Activated T-helper 17 cell treated with anti-CD3 and anti-CD28 coated beads, Interleukin-2, amount 50 U/mL, for 72 hours (primary cell): ENCODE measurements around the gene FBXO36. TPM values are rescaled to one million over a fixed set of nuclear protein-coding genes. Genes with fewer than 3 reads are reported as not detected.

Source experiments
- ATAC-seq: fragments of 150-1000 bp; cut with Tn5 transposase; replicated peaks from 2 replicates; pipeline ENCODE4 v1.10.0; 2021; ENCODE audit warnings: mild to moderate bottlenecking, moderate library complexity
- H3K27ac Mint-ChIP-seq: one replicate; pipeline ENCODE4 v1.8.0; 2022; ENCODE audit warnings: mixed read lengths
- H3K27me3 Mint-ChIP-seq: one replicate; pipeline ENCODE4 v1.8.0; 2022; ENCODE audit warnings: mixed read lengths
- H3K36me3 Mint-ChIP-seq: one replicate; pipeline ENCODE4 v1.8.0; 2022; ENCODE audit warnings: low read depth, mild to moderate bottlenecking, mixed read lengths
- H3K4me1 Mint-ChIP-seq: one replicate; pipeline ENCODE4 v1.8.0; 2022; ENCODE audit warnings: mixed read lengths
- H3K4me3 Mint-ChIP-seq: one replicate; pipeline ENCODE4 v1.8.0; 2022; ENCODE audit warnings: mild to moderate bottlenecking, mixed read lengths
- H3K9me3 Mint-ChIP-seq: one replicate; pipeline ENCODE4 v1.8.0; 2022; ENCODE audit warnings: mixed read lengths
- total RNA-seq, 2 donors: library from RNA; stranded (reverse); gene quantifications; one replicate each; pipeline ENCODE4 v1.2.3, GENCODE V29; 2022

FBXO36 gene, protein sequence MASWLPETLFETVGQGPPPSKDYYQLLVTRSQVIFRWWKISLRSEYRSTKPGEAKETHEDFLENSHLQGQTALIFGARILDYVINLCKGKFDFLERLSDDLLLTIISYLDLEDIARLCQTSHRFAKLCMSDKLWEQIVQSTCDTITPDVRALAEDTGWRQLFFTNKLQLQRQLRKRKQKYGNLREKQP
- total RNA-seq = under 1 TPM; 0.37 to 0.67 TPM

DNA sequence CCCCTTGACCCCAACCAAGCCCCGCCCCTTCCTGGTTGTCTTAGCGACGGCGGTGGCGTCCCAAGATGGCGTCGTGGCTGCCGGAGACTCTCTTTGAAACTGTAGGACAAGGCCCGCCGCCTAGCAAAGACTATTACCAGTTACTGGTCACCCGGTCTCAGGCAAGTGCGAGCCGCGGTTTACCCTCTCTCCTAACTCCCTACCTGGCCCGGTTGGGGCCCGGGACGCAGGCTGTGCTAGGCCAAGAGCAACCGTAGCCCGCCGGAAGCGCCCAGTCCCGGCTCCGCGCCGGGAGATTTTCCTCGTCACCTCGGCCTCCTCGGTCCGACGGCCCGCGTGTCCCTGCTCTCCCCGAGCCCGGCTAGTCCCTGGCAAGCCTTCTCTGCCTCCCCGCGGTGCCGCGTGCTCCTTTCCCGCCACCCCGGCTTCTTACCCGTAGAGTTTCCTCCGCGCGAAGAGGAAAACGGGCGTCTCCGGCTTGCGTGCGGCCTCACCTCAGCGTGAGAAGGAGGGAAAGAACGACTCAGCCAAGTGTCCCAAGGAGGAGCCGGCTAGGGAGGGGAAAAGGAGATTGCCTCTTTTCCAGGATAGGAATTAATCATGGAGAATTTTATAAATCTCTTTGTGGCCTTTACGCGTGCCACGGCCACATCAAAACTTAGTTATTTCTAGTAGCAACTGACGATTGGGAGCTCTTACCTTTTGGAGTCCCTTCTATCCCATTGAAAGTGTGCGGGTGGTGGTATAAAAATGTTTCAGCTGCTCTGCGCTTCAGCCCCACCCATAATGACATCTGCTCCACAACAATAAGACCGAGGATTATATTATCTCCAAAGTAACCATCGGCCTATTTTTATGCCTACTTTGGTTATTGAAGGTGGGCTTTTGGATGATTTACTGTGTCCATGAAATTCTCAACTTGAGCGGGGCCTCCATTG is at the start of gene FBXO36:
Gene FBXO36, plus strand, starts transcription at position 55 of the 938 bp plus-strand sequence. Its CDS starts 11 bp downstream, at position 66.
- ATAC-seq = peak; percentile 74
- Mint-ChIP-seq H3K27ac (peak within 1 kb of the TSS; percentile 99), H3K27me3 (no peaks in the 10 kb centered on the region), H3K36me3 (peaks cover 47% of the 10 kb centered on the region), H3K4me3 (peak within 1 kb of the TSS; percentile 83), H3K9me3 (no peaks in the 10 kb centered on the region), H3K4me1 (peaks cover 4% of the 10 kb centered on the region)

DNA sequence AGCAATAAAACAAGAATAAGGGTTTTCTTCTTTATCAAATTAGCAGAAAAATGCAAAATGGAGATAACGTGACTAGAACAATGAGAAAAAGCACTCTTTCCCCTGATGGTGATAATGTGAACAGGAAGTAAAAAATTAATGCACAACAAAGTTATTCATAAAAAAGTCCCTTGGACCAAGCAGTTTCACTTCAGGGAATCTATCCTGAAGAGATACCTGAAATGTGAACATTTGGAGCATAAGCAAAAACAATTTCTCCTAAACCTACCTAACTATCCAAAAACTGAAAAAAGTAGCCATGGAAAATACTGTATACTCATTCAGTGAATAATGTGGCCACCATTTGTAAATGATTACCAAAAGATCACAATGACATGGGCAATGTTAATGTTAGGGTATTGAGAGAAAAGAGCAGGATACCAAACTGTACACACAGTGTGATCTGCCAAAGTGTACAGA is 49.2 kb upstream of the FBXO36 start:
- Mint-ChIP-seq H3K9me3 (no peaks in the 10 kb centered on the region), H3K36me3 (peaks cover 90% of the 10 kb centered on the region), H3K27me3 (no peaks in the 10 kb centered on the region), H3K4me3 (peak overlapping the region; percentile 41), H3K27ac (peak overlapping the region; percentile 79), H3K4me1 (peaks cover 34% of the 10 kb centered on the region)
- peak; percentile 70 for ATAC-seq

DNA sequence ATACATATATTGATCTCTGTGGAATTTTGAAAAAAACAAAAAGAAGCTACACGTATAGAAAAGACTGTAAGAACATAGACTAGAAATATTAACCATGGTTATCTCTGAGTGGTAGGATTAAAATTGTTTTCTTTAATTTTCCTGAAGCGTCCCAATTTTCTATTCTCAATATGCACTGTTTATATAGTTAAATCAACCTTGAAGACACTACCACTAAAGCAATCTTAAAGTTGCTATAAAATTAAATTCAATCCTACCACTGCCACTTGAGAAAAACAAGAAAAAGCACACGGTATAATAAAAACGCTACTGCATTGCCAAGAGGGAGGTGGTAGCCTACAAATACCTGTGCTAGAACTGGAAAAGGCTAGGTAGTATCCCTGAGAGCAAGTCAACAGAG is 47.7 kb upstream of the FBXO36 start:
- Mint-ChIP-seq H3K9me3 (no peaks in the 10 kb centered on the region), H3K4me3 (no peak overlapping the region), H3K4me1 (peaks cover 29% of the 10 kb centered on the region), H3K27me3 (no peaks in the 10 kb centered on the region), H3K36me3 (peaks cover 90% of the 10 kb centered on the region), H3K27ac (no peak overlapping the region)
- ATAC-seq = no peak

DNA sequence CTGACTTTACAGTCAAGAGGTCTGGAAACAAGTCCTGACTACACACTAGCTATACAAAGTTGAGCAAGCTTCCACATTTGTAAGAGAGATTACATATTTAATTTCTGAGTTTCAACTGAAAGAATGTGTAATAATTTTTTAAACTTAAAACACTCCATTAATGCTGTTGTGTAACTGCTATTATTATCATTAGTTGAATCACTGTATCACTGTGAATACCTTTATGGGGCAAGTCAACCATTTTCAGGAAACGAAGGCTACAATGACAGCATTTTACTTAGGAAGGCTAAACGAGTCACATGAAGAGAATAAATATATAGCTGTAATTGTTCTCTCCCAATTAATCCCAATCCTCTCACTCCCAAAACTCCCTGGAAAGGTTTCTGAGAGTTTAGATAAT is 46.8 kb upstream of the FBXO36 start:
- no peaks in the 10 kb centered on the region for H3K9me3 Mint-ChIP-seq
- H3K36me3 Mint-ChIP-seq = peaks cover 90% of the 10 kb centered on the region
- H3K27me3 Mint-ChIP-seq = no peaks in the 10 kb centered on the region
- no peak for ATAC-seq
- H3K27ac Mint-ChIP-seq = no peak overlapping the region
- H3K4me3 Mint-ChIP-seq = no peak overlapping the region
- peaks cover 20% of the 10 kb centered on the region for H3K4me1 Mint-ChIP-seq

DNA sequence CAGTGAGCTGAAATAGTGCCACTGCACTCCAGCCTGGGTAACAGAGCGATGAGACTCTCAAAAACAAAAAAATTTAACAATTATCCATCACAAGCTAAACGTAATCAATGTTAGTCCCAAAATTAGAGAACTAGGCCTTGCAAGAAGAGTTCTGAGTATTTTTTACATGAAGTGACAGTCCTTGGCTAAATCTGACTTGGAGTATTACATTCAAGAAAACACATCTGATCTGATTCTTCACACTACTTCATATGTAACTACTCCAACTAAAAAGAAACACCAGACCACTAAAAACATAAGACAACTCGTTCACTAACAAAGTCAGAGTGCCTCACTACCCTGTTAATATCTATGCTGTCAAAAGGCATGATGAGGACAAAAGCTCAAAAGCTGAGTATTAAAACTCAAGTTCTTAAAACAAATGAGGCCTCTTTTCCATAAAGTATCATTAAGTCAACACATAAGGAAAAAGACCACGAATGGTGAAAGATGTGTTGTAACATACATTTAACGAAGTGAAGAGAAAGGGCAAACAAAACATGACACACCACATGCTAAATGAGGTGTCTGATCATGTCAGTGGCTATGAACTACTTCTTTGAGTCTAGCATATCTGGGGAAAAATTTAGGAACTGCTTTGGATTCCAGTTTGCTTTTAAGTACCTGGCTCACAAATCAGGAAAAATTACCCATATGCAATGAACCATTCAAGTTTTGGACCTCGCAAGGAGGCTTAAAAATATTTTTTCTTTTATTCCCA is 42.9 kb upstream of the FBXO36 start:
- H3K27me3 Mint-ChIP-seq = no peaks in the 10 kb centered on the region
- no peak overlapping the region for H3K4me3 Mint-ChIP-seq
- no peaks in the 10 kb centered on the region for H3K9me3 Mint-ChIP-seq
- no peak overlapping the region for H3K27ac Mint-ChIP-seq
- H3K36me3 Mint-ChIP-seq = peaks cover 77% of the 10 kb centered on the region
- peaks cover 14% of the 10 kb centered on the region for H3K4me1 Mint-ChIP-seq
- ATAC-seq = no peak

DNA sequence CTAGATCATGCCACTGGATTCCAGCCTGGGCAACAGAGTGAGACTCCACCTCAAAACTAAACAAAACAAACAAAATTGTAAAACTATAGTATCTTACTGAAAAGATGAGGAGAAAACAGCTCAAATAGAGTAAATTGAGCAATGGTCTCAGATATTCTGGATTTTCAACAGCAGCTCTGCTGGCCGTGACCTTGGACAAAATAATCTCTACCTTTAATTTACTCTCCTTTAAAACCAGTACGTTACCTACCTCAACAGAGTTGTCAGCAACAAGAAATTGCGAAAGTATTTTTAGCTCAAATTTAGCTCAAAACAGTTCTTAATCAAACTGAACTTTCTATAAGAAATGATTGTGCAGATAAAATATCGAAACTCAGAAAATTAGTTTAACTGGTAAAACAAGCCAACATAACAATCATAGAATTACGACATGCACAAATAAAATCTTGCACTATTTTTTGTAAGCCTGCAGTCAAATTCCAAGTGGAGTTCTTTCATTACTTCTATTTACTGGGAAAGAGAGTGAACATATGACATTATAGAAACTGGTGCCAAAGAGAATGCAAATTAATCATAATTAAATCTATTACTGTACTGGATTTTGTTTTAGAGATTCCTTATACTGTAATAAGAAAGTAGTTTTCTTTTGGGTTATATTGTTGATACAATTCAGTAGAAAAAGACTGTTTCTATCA is 41.3 kb upstream of the FBXO36 start:
- H3K9me3 Mint-ChIP-seq = no peaks in the 10 kb centered on the region
- H3K36me3 Mint-ChIP-seq = peaks cover 76% of the 10 kb centered on the region
- no peaks in the 10 kb centered on the region for H3K27me3 Mint-ChIP-seq
- peaks cover 15% of the 10 kb centered on the region for H3K4me1 Mint-ChIP-seq
- H3K4me3 Mint-ChIP-seq = no peak overlapping the region
- no peak overlapping the region for H3K27ac Mint-ChIP-seq
- ATAC-seq = no peak

DNA sequence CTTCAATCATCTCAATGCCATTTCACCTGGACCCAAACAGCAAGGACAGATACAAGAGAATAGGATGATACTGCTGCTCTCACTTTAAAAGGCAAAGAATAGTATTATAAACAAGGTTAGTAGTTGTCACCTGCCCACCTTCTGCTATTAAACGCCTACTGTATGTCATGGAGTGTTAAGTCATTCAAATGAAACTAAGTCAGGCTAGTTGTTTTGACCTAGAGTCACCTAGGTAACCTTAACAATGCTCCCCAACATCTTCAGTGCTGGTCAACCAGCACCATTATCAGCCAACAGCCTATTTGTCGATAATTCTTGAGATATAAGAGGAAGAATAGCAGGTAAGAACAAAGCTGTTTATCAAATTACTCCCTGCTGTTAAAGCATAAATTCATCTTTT is 39.7 kb upstream of the FBXO36 start:
- Mint-ChIP-seq H3K27me3 (no peaks in the 10 kb centered on the region), H3K4me1 (peaks cover 21% of the 10 kb centered on the region)
- peak; percentile 62 for ATAC-seq

DNA sequence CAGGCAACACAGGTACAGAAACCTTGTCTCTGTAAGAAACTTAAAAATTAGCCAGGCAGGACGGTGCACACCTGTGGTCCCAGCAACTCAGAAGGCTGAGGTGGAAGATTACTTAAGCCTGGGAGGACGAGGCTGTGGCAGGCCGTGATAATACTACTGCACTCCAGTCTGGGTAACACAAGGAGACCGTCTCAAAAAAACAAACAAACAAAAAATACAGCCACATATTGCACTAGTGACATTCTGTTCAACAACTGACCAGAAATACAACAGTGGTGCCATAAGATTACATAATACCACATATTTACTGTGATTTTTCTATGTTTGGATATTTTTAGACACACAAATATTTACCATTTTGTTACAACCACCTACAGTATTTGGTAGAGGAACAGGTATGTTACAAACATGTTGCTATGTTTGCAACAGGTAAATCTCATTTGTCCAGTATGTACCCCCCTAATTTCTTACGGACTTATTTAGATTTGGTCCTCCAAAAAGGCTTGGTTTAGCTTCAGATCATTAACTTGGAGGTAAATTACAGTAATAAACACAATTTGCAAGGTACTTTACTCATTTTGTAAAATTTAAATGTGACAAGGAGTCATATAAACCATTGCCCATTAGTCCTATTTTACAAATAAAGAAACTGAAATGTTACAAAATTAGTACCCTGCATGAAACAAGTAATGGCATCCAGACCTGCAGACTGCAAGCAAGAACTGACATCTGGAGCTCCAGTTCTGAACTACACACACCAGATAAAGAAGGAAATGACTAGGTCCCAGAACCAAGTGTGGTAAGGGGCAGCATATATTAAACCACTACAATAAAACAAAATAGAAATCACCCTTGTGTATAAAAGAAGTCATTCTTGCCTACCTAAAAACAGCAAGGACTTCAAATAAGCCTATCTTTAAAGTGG is 37.3 kb upstream of the FBXO36 start:
- ATAC-seq = peak; percentile 80
- Mint-ChIP-seq H3K36me3 (peaks cover 58% of the 10 kb centered on the region), H3K27me3 (no peaks in the 10 kb centered on the region), H3K4me3 (no peak overlapping the region), H3K9me3 (no peaks in the 10 kb centered on the region), H3K4me1 (peaks cover 28% of the 10 kb centered on the region), H3K27ac (no peak overlapping the region)

More for the DNA sequence above, 39.7 kb upstream of the FBXO36 start:
- H3K27ac Mint-ChIP-seq = no peak overlapping the region
- peaks cover 69% of the 10 kb centered on the region for H3K36me3 Mint-ChIP-seq
- H3K9me3 Mint-ChIP-seq = no peaks in the 10 kb centered on the region
- H3K4me3 Mint-ChIP-seq = no peak overlapping the region

DNA sequence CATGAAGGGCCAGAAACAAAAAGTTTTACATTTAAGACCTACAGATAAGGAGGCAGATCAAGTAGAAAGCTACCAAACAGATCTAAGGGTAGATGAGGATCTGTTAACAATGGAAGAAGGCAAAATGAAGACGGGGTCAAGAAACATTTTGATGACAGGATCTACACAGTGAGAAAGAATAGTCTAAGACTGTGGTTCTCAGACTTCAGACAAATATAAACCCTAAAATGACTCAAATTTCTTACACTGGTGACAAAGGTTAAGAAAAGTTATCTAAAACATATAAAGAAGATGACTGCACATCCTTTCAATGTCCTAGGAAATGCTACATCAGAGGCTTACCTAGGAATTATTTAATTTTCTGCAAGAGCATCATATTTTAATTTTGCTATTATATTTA is 34.9 kb upstream of the FBXO36 start:
- H3K4me1 Mint-ChIP-seq = peaks cover 33% of the 10 kb centered on the region
- peak overlapping the region; percentile 10 for H3K27ac Mint-ChIP-seq
- H3K4me3 Mint-ChIP-seq = no peak overlapping the region
- no peaks in the 10 kb centered on the region for H3K27me3 Mint-ChIP-seq
- no peaks in the 10 kb centered on the region for H3K9me3 Mint-ChIP-seq
- peak; percentile 64 for ATAC-seq
- peaks cover 50% of the 10 kb centered on the region for H3K36me3 Mint-ChIP-seq

DNA sequence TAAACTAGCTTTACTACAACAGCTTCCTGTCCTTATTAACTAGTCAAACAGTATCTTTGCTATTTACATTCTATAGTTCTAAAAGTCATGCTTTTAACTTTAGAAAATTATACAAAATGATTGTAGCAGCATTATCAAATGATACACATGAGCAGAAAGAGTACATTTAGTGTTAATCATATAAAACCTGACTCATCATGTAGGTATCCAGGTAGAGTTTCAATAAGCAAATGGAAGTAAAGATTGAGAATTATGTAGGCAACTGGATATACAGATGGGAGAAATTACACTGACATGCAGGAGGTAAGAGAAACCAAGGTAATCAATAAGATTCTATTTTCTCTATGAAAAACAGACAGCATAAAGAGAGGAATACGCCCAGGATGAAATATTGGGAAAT is 34.3 kb upstream of the FBXO36 start:
- H3K4me1 Mint-ChIP-seq = peaks cover 33% of the 10 kb centered on the region
- ATAC-seq = no peak

DNA sequence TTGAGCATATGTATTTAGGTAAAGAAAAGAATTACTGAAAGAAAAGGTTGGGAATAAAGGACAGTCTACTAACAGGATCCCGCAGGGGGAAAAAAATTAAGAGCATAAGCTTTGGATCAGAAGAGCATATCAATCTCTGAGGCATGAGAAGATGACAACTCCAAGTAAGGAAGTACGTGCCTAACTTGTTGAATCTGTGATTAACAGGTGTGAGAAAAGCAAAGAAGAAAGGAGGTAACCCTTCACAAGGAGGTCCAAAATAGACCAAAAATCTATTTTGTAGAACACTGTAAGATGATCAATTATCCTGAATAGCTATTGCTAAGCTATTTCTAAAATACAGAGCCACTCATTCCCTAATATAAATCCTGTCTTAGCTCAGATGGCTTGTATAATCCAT is 33.3 kb upstream of the FBXO36 start:
- no peaks in the 10 kb centered on the region for H3K27me3 Mint-ChIP-seq
- H3K36me3 Mint-ChIP-seq = peaks cover 60% of the 10 kb centered on the region
- no peak overlapping the region for H3K27ac Mint-ChIP-seq
- peaks cover 35% of the 10 kb centered on the region for H3K4me1 Mint-ChIP-seq
- H3K9me3 Mint-ChIP-seq = no peaks in the 10 kb centered on the region
- no peak for ATAC-seq
- H3K4me3 Mint-ChIP-seq = no peak overlapping the region

More for the DNA sequence above, 34.3 kb upstream of the FBXO36 start:
- Mint-ChIP-seq H3K9me3 (no peaks in the 10 kb centered on the region), H3K27me3 (no peaks in the 10 kb centered on the region), H3K27ac (no peak overlapping the region), H3K4me3 (no peak overlapping the region), H3K36me3 (peaks cover 56% of the 10 kb centered on the region)

DNA sequence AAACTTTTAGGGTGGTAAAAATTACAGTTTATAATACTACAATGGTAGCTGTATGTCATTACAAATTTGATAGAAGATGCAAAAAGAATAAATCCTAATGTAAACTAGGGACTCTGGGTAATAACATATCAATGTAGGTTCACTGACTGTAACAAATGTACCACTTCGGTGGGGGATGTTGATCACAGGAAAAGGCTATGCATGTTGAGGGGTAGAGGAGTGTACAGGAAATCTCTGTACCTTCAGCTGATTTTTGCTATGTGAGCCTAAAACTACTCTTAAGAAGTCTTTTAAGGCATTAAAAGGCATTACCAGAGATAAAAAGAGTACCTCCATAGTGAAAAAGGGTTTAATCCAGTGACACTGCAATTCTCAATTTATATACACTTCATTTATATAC is 25.4 kb upstream of the FBXO36 start:
- H3K36me3 Mint-ChIP-seq = peaks cover 60% of the 10 kb centered on the region
- no peaks in the 10 kb centered on the region for H3K9me3 Mint-ChIP-seq
- no peak overlapping the region for H3K4me3 Mint-ChIP-seq
- ATAC-seq = no peak
- no peaks in the 10 kb centered on the region for H3K27me3 Mint-ChIP-seq
- H3K4me1 Mint-ChIP-seq = peaks cover 40% of the 10 kb centered on the region
- peak overlapping the region; percentile 54 for H3K27ac Mint-ChIP-seq

DNA sequence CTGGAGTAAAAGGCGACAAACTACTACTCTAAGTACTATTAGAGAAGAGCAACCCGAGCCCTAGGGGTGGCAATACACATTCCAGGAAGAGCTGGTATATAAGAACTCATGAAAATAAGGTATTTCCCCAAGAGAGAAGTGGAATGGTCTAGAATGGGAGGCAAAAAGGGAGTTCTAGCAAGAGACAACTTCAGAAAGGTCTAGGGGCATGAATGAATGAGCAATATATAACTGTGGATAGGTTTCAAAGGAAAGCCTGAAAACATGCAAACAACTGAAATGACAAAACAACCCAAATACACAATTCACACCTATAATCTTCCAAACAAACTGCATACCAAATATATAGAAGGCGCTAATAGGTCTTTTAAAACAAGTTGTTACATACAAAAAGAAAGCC is 22.7 kb upstream of the FBXO36 start:
- Mint-ChIP-seq H3K27ac (peak overlapping the region; percentile 66), H3K4me1 (peaks cover 37% of the 10 kb centered on the region), H3K9me3 (no peaks in the 10 kb centered on the region), H3K4me3 (peak overlapping the region; percentile 39), H3K27me3 (no peaks in the 10 kb centered on the region), H3K36me3 (peaks cover 61% of the 10 kb centered on the region)
- ATAC-seq = peak; percentile 53
